Effector memory CD8-positive, alpha-beta T cell (primary cell): ENCODE data around the gene SLFN5.
"Not testable (repeated sequence)": the region's sequence is repeated elsewhere in the genome, so short reads cannot be mapped to it uniquely, and the experiment has no call there.

ENCODE experiments used
- ATAC-seq: fragments of 150-1000 bp; cut with Tn5 transposase; replicated peaks from 2 replicates; pipeline ENCODE4 v1.10.0; 2021; ENCODE audit warnings: mild to moderate bottlenecking, moderate library complexity
- DNase-seq, 3 experiments: peaks; one replicate each; pipeline ENCODE4 v3.0.0; 2021
- H3K27ac Mint-ChIP-seq, 2 donors: one replicate each; pipeline ENCODE4 v1.8.0; 2022; ENCODE audit warnings: mild to moderate bottlenecking in 2 of 2, mixed read lengths in 2 of 2, moderate library complexity in 2 of 2
- H3K27me3 Mint-ChIP-seq, 2 donors: one replicate each; pipeline ENCODE4 v1.8.0; 2022; ENCODE audit warnings: mixed read lengths in 2 of 2
- H3K36me3 Mint-ChIP-seq: one replicate; pipeline ENCODE4 v1.8.0; 2022; ENCODE audit warnings: mild to moderate bottlenecking, moderate library complexity, mixed read lengths; ENCODE audit not compliant: insufficient read depth
- H3K4me1 Mint-ChIP-seq, 2 donors: one replicate each; pipeline ENCODE4 v1.8.0; 2022; ENCODE audit warnings: low read depth in 2 of 2, mixed read lengths in 2 of 2
- H3K4me3 Mint-ChIP-seq, 2 donors: one replicate each; pipeline ENCODE4 v1.8.0; 2022; ENCODE audit warnings: mild to moderate bottlenecking in 2 of 2, mixed read lengths in 2 of 2, moderate library complexity in 2 of 2
- H3K9me3 Mint-ChIP-seq, 2 donors: one replicate each; pipeline ENCODE4 v1.8.0; 2022; ENCODE audit warnings: mixed read lengths in 2 of 2
- total RNA-seq, 9 experiments: gene quantifications; one replicate each; lab custom pipeline; 2026; lab: John Stamatoyannopoulos, UW

SLFN5 gene
- total RNA-seq, result 62.0 to 731 (median 292) reads per million in 9 experiments

- Mint-ChIP-seq H3K9me3 (no peaks in the 10 kb centered on the region), H3K27ac (peak within 1 kb of the TSS; percentile 99 to 100), H3K36me3 (peaks cover 72% of the 10 kb centered on the region), H3K27me3 (no peaks in the 10 kb centered on the region), H3K4me3 (peak within 1 kb of the TSS; percentile 95 to 100), H3K4me1 (peaks cover 59 to 69% of the 10 kb centered on the region in 2 donors)
- peak; percentile 72 for ATAC-seq
- peak; percentile 92 to 98 (median 93) for DNase-seq
Measured at GRCh38 chr17:35242805-35243560, at the start of gene SLFN5. Gene SLFN5, plus strand, starts transcription at chr17:35243072. Its CDS starts 15,619 bp downstream, at chr17:35258691.

GRCh38 chr17:35194001-35194400 lies 48.9 kb upstream of the SLFN5 start, which contains the start of gene SLC35G3:
Gene SLC35G3, minus strand, starts transcription at chr17:35194393. Its CDS starts 86 bp downstream, at chr17:35194307.
- not testable (repeated sequence) for H3K4me1 Mint-ChIP-seq, H3K9me3 Mint-ChIP-seq, ATAC-seq, DNase-seq, H3K4me3 Mint-ChIP-seq, H3K27me3 Mint-ChIP-seq, H3K36me3 Mint-ChIP-seq
- peak within 1 kb of the TSS; percentile 4 to 29 for H3K27ac Mint-ChIP-seq

- not testable (repeated sequence) for H3K36me3 Mint-ChIP-seq, DNase-seq, H3K27me3 Mint-ChIP-seq, H3K4me3 Mint-ChIP-seq, ATAC-seq, H3K9me3 Mint-ChIP-seq, H3K4me1 Mint-ChIP-seq, H3K27ac Mint-ChIP-seq
Measured at GRCh38 chr17:35195062-35195461, 47.8 kb upstream of the SLFN5 start.

- H3K4me1 Mint-ChIP-seq, result peaks cover 0 to 13% of the 10 kb centered on the region in 2 donors
- DNase-seq, H3K36me3 Mint-ChIP-seq, H3K4me3 Mint-ChIP-seq, ATAC-seq, H3K27ac Mint-ChIP-seq, H3K27me3 Mint-ChIP-seq: not testable (repeated sequence)
- peaks cover 1 to 14% of the 10 kb centered on the region in 2 donors for H3K9me3 Mint-ChIP-seq
Measured at GRCh38 chr17:35202582-35202981, 40.3 kb upstream of the SLFN5 start.

- Mint-ChIP-seq H3K4me1 (peaks cover 35 to 50% of the 10 kb centered on the region in 2 donors), H3K27me3 (no peaks in the 10 kb centered on the region), H3K4me3 (no peak overlapping the region), H3K27ac (peak overlapping the region in 1 of 2 donors; percentile 11), H3K9me3 (no peaks in the 10 kb centered on the region), H3K36me3 (peaks cover 13% of the 10 kb centered on the region)
- no peak for ATAC-seq
- no peak for DNase-seq
Measured at GRCh38 chr17:35210741-35211140, 32.1 kb upstream of the SLFN5 start.

GRCh38 chr17:35212668-35213067 lies 30.2 kb upstream of the SLFN5 start:
- DNase-seq (no peak), ATAC-seq (no peak)
- Mint-ChIP-seq H3K27ac (peak overlapping the region; percentile 89 to 91), H3K9me3 (no peaks in the 10 kb centered on the region), H3K27me3 (no peaks in the 10 kb centered on the region), H3K4me3 (peak overlapping the region; percentile 66 to 79), H3K36me3 (peaks cover 10% of the 10 kb centered on the region), H3K4me1 (peaks cover 48 to 61% of the 10 kb centered on the region in 2 donors)

- no peak for ATAC-seq
- DNase-seq, result no peak
- Mint-ChIP-seq H3K36me3 (peaks cover 10% of the 10 kb centered on the region), H3K27ac (peak overlapping the region; percentile 89 to 91), H3K27me3 (no peaks in the 10 kb centered on the region), H3K9me3 (no peaks in the 10 kb centered on the region), H3K4me3 (peak overlapping the region; percentile 66 to 79), H3K4me1 (peaks cover 52 to 66% of the 10 kb centered on the region in 2 donors)
Measured at GRCh38 chr17:35213412-35213940, 29.4 kb upstream of the SLFN5 start.

GRCh38 chr17:35214192-35214591 lies 28.7 kb upstream of the SLFN5 start:
- Mint-ChIP-seq H3K4me3 (peak overlapping the region; percentile 66 to 79), H3K27ac (peak overlapping the region; percentile 89 to 91), H3K4me1 (peaks cover 59 to 73% of the 10 kb centered on the region in 2 donors), H3K36me3 (peaks cover 10% of the 10 kb centered on the region), H3K27me3 (no peaks in the 10 kb centered on the region), H3K9me3 (no peaks in the 10 kb centered on the region)
- ATAC-seq (peak; percentile 89), DNase-seq (peak; percentile 44 to 51 (median 47))

GRCh38 chr17:35214631-35215273 lies 28.1 kb upstream of the SLFN5 start:
- peaks cover 60 to 74% of the 10 kb centered on the region in 2 donors for H3K4me1 Mint-ChIP-seq
- DNase-seq, result peak in 1 of 3 experiments; percentile 13
- H3K36me3 Mint-ChIP-seq, result peaks cover 10% of the 10 kb centered on the region
- no peaks in the 10 kb centered on the region for H3K9me3 Mint-ChIP-seq
- H3K27ac Mint-ChIP-seq, result peak overlapping the region; percentile 89 to 91
- no peaks in the 10 kb centered on the region for H3K27me3 Mint-ChIP-seq
- ATAC-seq, result peak; percentile 34
- H3K4me3 Mint-ChIP-seq, result peak overlapping the region; percentile 66 to 79

GRCh38 chr17:35217107-35217506 lies 25.8 kb upstream of the SLFN5 start:
- H3K27me3 Mint-ChIP-seq, result no peaks in the 10 kb centered on the region
- no peak for ATAC-seq
- peak overlapping the region; percentile 89 to 91 for H3K27ac Mint-ChIP-seq
- no peak overlapping the region for H3K4me3 Mint-ChIP-seq
- H3K9me3 Mint-ChIP-seq, result no peaks in the 10 kb centered on the region
- peaks cover 54 to 70% of the 10 kb centered on the region in 2 donors for H3K4me1 Mint-ChIP-seq
- peaks cover 14% of the 10 kb centered on the region for H3K36me3 Mint-ChIP-seq
- DNase-seq, result no peak

GRCh38 chr17:35218915-35219314 lies 24.0 kb upstream of the SLFN5 start:
- Mint-ChIP-seq H3K4me3 (peak overlapping the region; percentile 71 to 79), H3K27ac (peak overlapping the region; percentile 91 to 95), H3K4me1 (peaks cover 36 to 58% of the 10 kb centered on the region in 2 donors), H3K27me3 (no peaks in the 10 kb centered on the region), H3K9me3 (no peaks in the 10 kb centered on the region), H3K36me3 (peaks cover 14% of the 10 kb centered on the region)
- no peak for ATAC-seq
- no peak for DNase-seq

- DNase-seq (no peak), ATAC-seq (no peak)
- Mint-ChIP-seq H3K27me3 (no peaks in the 10 kb centered on the region), H3K36me3 (peaks cover 3% of the 10 kb centered on the region), H3K9me3 (no peaks in the 10 kb centered on the region), H3K4me1 (peaks cover 13 to 29% of the 10 kb centered on the region in 2 donors), H3K27ac (peak overlapping the region in 1 of 2 donors; percentile 77), H3K4me3 (no peak overlapping the region)
Measured at GRCh38 chr17:35222452-35222851, 20.4 kb upstream of the SLFN5 start.

GRCh38 chr17:35224436-35224835 lies 18.4 kb upstream of the SLFN5 start:
- ATAC-seq (no peak), DNase-seq (no peak)
- H3K9me3 Mint-ChIP-seq, result no peaks in the 10 kb centered on the region
- no peak overlapping the region for H3K27ac Mint-ChIP-seq
- peaks cover 2 to 17% of the 10 kb centered on the region in 2 donors for H3K4me1 Mint-ChIP-seq
- peaks cover 3% of the 10 kb centered on the region for H3K36me3 Mint-ChIP-seq
- H3K4me3 Mint-ChIP-seq, result no peak overlapping the region
- no peaks in the 10 kb centered on the region for H3K27me3 Mint-ChIP-seq
